B cell (primary cell): ENCODE measurements around the gene TNPO3. TPM values are rescaled to one million over a fixed set of nuclear protein-coding genes. Genes with fewer than 3 reads are reported as not detected.

Experiments used
- ATAC-seq: fragments of 200-7000 bp; cut with Tn5 transposase; one replicate; pipeline ENCODE4 v1.10.0; 2021; ENCODE audit warnings: low read depth, mild to moderate bottlenecking, moderate number of reproducible peaks, moderate library complexity
- CTCF ChIA-PET: fragments of 350-600 bp; sonication (Branson Sonifier 250); formaldehyde crosslinking; loops from one replicate; lab custom pipeline; 2021; ENCODE audit warnings: antibody characterized with exemption, inconsistent platforms; lab: Charles Lee
- POLR2A ChIA-PET: fragments of 350-600 bp; sonication (Branson Sonifier 250); formaldehyde crosslinking; loops from one replicate; lab custom pipeline; 2021; ENCODE audit warnings: antibody characterized with exemption; lab: Charles Lee
- DNase-seq: peaks from one replicate; pipeline ENCODE4 v3.0.0; 2013
- H2AFZ ChIP-seq: 2 replicates; pipeline ENCODE4 v1.6.1; 2012; ENCODE audit warnings: mild to moderate bottlenecking, low read depth, low read length; ENCODE audit not compliant: insufficient read depth, poor library complexity, severe bottlenecking
- H3K27ac ChIP-seq, 2 donors: 1 replicate in 1 of 2; 2 replicates in 1 of 2; pipeline ENCODE4 v1.5.1; 2012 to 2013; ENCODE audit warnings: low read length in 2 of 2, mild to moderate bottlenecking in 2 of 2, moderate library complexity in 1 of 2
- H3K27me3 ChIP-seq, 4 experiments: fragments of 200-600 bp in 1 of 4; sonication (generic) in 1 of 4; replicated peaks in 1 of 4; 1 replicate in 2 of 4; 2 replicates in 2 of 4; pipeline versions ENCODE4 v1.6.1 to v1.7.0; 2013 to 2016; ENCODE audit warnings: low read length in 3 of 4, mild to moderate bottlenecking in 2 of 4, mixed read lengths in 1 of 4, moderate library complexity in 1 of 4; ENCODE audit not compliant: insufficient read depth in 4 of 4, control insufficient read depth in 3 of 4; ENCODE audit errors: control extremely low read depth in 1 of 4
- H3K36me3 ChIP-seq, 2 experiments: replicated peaks in 1 of 2; 1 replicate in 1 of 2; 2 replicates in 1 of 2; pipeline versions ENCODE4 v1.6.1 to v1.7.1; 2013; ENCODE audit warnings: low read length in 1 of 2; ENCODE audit not compliant: insufficient read depth in 2 of 2, control insufficient read depth in 1 of 2; ENCODE audit errors: control extremely low read depth in 1 of 2, extremely low read depth in 1 of 2
- H3K4me1 ChIP-seq, 2 donors: fragments of 200-600 bp in 1 of 2; sonication (generic) in 1 of 2; 1 replicate in 1 of 2; 2 replicates in 1 of 2; pipeline versions ENCODE4 v1.5.1 to v1.6.1; 2013 to 2017; ENCODE audit warnings: low read length in 2 of 2; ENCODE audit not compliant: control insufficient read depth in 2 of 2, insufficient read depth in 2 of 2
- H3K4me2 ChIP-seq: replicated peaks from 2 replicates; pipeline ENCODE3; 2012; ENCODE audit warnings: mild to moderate bottlenecking, low read depth, low read length; ENCODE audit not compliant: poor library complexity, severe bottlenecking
- H3K4me3 ChIP-seq, 5 experiments: fragments of 200-600 bp in 1 of 5; sonication (generic) in 1 of 5; 1 replicate in 3 of 5; 2 replicates in 2 of 5; pipeline versions ENCODE4 v1.5.1 to v1.7.0; 2011 to 2016; ENCODE audit warnings: low read length in 4 of 5, mild to moderate bottlenecking in 4 of 5, low read depth in 2 of 5, control low read depth in 1 of 5, moderate library complexity in 1 of 5; ENCODE audit not compliant: insufficient read depth in 1 of 5; ENCODE audit errors: control extremely low read depth in 1 of 5, extremely low read depth in 1 of 5
- H3K79me2 ChIP-seq: fragments of 200-600 bp; sonication (generic); one replicate; pipeline ENCODE4 v1.6.0; 2016; ENCODE audit warnings: low read length; ENCODE audit not compliant: control insufficient read depth, insufficient read depth
- H3K9ac ChIP-seq: fragments of 200-600 bp; sonication (generic); 2 replicates; pipeline ENCODE4 v1.6.1; 2017; ENCODE audit warnings: mild to moderate bottlenecking, low read length, moderate library complexity
- H3K9me3 ChIP-seq, 3 donors: one replicate each; pipeline versions ENCODE4 v1.6.1 to v1.7.1; 2013; ENCODE audit warnings: low read length in 2 of 3; ENCODE audit not compliant: control insufficient read depth in 2 of 3, insufficient read depth in 1 of 3; ENCODE audit errors: control extremely low read depth in 1 of 3
- H4K20me1 ChIP-seq: 2 replicates; pipeline ENCODE4 v1.6.0; 2012; ENCODE audit warnings: mild to moderate bottlenecking, low read length; ENCODE audit not compliant: insufficient read depth, control insufficient read depth, poor library complexity, severe bottlenecking
- H3K27ac Mint-ChIP-seq: one replicate; pipeline ENCODE4 v1.8.0; 2021; ENCODE audit warnings: mixed read lengths
- H3K27me3 Mint-ChIP-seq: one replicate; pipeline ENCODE4 v1.8.0; 2021; ENCODE audit warnings: mixed read lengths
- H3K4me1 Mint-ChIP-seq: one replicate; pipeline ENCODE4 v1.8.0; 2021; ENCODE audit warnings: mixed read lengths
- H3K4me3 Mint-ChIP-seq: one replicate; pipeline ENCODE4 v1.8.0; 2021; ENCODE audit warnings: mixed read lengths
- H3K9me3 Mint-ChIP-seq: one replicate; pipeline ENCODE4 v1.8.0; 2022; ENCODE audit warnings: mixed read lengths; ENCODE audit not compliant: insufficient read depth
- CTCF ChIP-seq: fragments of 200-600 bp; IDR thresholded peaks from one replicate; pipeline ENCODE4 v1.8.0; 2022; ENCODE audit warnings: antibody characterized with exemption, mild to moderate bottlenecking
- EZH2 ChIP-seq: IDR thresholded peaks from 2 replicates; pipeline ENCODE4 v1.6.1; 2012; ENCODE audit warnings: borderline replicate concordance, low read depth, mild to moderate bottlenecking, moderate library complexity, low read length; ENCODE audit not compliant: insufficient read depth, poor library complexity, severe bottlenecking
- WGBS: methylation state at CpG from one replicate; pipeline ENCODE4 v1.1.5; 2013; ENCODE audit warnings: missing lambda C conversion rate; ENCODE audit not compliant: insufficient coverage; 5-methylcytosine and 5-hydroxymethylcytosine counted together
- intact Hi-C: fragments of 100-400 bp; cut with micrococcal nuclease; formaldehyde crosslinking; loops from one replicate; pipeline ENCODE4 v1.10.0; 2022
- polyA plus RNA-seq: library from polyadenylated mRNA; depleted of rRNA; stranded (reverse); fragments of >200 nt; gene quantifications from 2 replicates; pipeline ENCODE4 v1.2.3, GENCODE V29; 2012
- total RNA-seq, 2 donors: library from RNA; stranded (reverse); fragments of 120-200 nt in 1 of 2; gene quantifications; 1 replicate in 1 of 2; 2 replicates in 1 of 2; pipeline versions ENCODE4 v1.2.3 to v1.2.4, GENCODE V29; 2013 to 2022

Gene TNPO3
- total and polyA plus RNA-seq, 2 donors (not counting 1 experiment from before 2014, with no cell fraction given): 19.0 to 48.3 TPM

- ChIA-PET CTCF (interaction anchor here (0.8 to 4.6 kb wide), 5 partner anchors 8 to 215 kb away, joined by 3 to 17 read pairs (median 5); no protein-coding TSS in a partner anchor), POLR2A (interaction anchor here (0.6 to 1.1 kb wide), 2 partner anchors 9 to 414 kb away, joined by 3 to 4 read pairs; no protein-coding TSS in a partner anchor)
- no peak for DNase-seq
- Histone ChIP-seq H3K4me2 (no peak overlapping the region), H3K79me2 (peaks cover 18% of the 10 kb centered on the region), H3K27me3 (no peaks in the 10 kb centered on the region), H3K4me3 (no peak overlapping the region), H3K9me3 (no peaks in the 10 kb centered on the region), H3K4me1 (peaks cover 0 to 7% of the 10 kb centered on the region in 2 donors), H3K27ac (no peak overlapping the region), H4K20me1 (peaks cover 12% of the 10 kb centered on the region), H3K36me3 (peaks cover 9 to 79% of the 10 kb centered on the region in 2 experiments), H3K9ac (no peak overlapping the region), H2AFZ (no peak overlapping the region)
- TF ChIP-seq EZH2 (no peak), CTCF (no peak)
- intact Hi-C loops: no loop called here
- Mint-ChIP-seq H3K27ac (peak overlapping the region; percentile 26), H3K27me3 (no peaks in the 10 kb centered on the region), H3K4me1 (peaks cover 25% of the 10 kb centered on the region), H3K9me3 (no peaks in the 10 kb centered on the region), H3K4me3 (no peak overlapping the region)
- WGBS: 94% methylated on average over 12 of the region's 12 CpGs
- ATAC-seq: no peak
Observed at GRCh38 chr7:128948312-128948973, 106.5 kb downstream of the TNPO3 start.

- Histone ChIP-seq H3K36me3 (peaks cover 3 to 73% of the 10 kb centered on the region in 2 experiments), H3K79me2 (peaks cover 23% of the 10 kb centered on the region), H3K4me1 (peaks cover 0 to 7% of the 10 kb centered on the region in 2 donors), H3K9ac (no peak overlapping the region), H3K4me3 (no peak overlapping the region), H3K27ac (no peak overlapping the region), H3K27me3 (no peaks in the 10 kb centered on the region), H4K20me1 (peaks cover 12% of the 10 kb centered on the region), H2AFZ (no peak overlapping the region), H3K4me2 (no peak overlapping the region), H3K9me3 (no peaks in the 10 kb centered on the region)
- H3K4me3 Mint-ChIP-seq: no peak overlapping the region
- DNase-seq: no peak
- H3K4me1 Mint-ChIP-seq: peaks cover 24% of the 10 kb centered on the region
- no peaks in the 10 kb centered on the region for H3K9me3 Mint-ChIP-seq
- H3K27ac Mint-ChIP-seq: no peak overlapping the region
- no peak for ATAC-seq
- intact Hi-C loops: no loop called here
- CTCF ChIA-PET: interaction anchor here (0.6 to 4.6 kb wide), 8 partner anchors 8 to 216 kb away, joined by 3 to 17 read pairs (median 3); no protein-coding TSS in a partner anchor
- POLR2A ChIA-PET: interaction anchor here (0.6 to 1.1 kb wide), 2 partner anchors 8 to 414 kb away, joined by 3 to 4 read pairs; no protein-coding TSS in a partner anchor
- no peaks in the 10 kb centered on the region for H3K27me3 Mint-ChIP-seq
- TF ChIP-seq CTCF (no peak), EZH2 (no peak)
- WGBS: 97% methylated on average over 9 of the region's 9 CpGs
Observed at GRCh38 chr7:128947854-128948253, 107.1 kb downstream of the TNPO3 start.
